Measurements from ENCODE around the gene LIMS2. TPM values are rescaled to one million over a fixed set of nuclear protein-coding genes. Genes with fewer than 3 reads are reported as not detected.

Gene LIMS2
- total and polyA plus RNA-seq, 2 of the 8 experiments (the other 6 are each of a cell fraction or from before 2014, with no cell fraction given) = 3.3 to 4.8 TPM

DNA sequence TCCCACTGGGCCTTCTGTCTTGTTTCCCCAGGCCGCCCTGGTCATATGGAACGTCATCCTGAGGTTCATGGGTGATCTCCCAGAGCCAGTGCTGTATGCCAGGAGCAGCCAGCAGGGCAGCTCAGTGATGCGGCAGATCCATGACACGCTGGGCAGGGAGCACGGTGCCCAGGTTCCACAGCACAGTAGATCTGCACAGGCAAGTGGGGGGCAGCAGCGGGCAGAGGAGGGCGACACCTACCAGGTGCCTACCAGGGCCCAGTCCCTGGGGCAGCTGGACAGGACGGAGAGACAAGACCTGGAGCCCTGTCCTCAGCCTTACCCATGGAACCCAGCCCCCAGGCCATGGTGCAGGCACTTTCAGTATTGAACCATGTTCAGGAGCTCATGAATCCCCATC lies 65.5 kb downstream of the LIMS2 start:
- H3K27me3 ChIP-seq (replicated peaks in 1 of 4; ENCODE audit: control insufficient read depth in 3 of 4, extremely low read depth in 1 of 4, insufficient read depth in 3 of 4, low read length in 3 of 4) = no peaks in the 10 kb centered on the region
- no peak overlapping the region for H3K9ac ChIP-seq (replicated peaks in 1 of 4; ENCODE audit: extremely low read depth in 1 of 4, low read depth in 3 of 4, low read length in 3 of 4)
- no peak overlapping the region for H3K4ac ChIP-seq (replicated peaks; ENCODE audit: insufficient read length, low read depth, low read length)
- ChIA-PET CTCF (ENCODE audit: partially characterized antibody) (interaction anchor here (0.7 to 8.1 kb wide), 7 partner anchors 16 to 76 kb away, joined by 3 to 54 read pairs (median 3); no protein-coding TSS in a partner anchor), POLR2A (ENCODE audit: partially characterized antibody) (no interaction called here)
- H4K20me1 ChIP-seq (replicated peaks in 1 of 2; ENCODE audit: control insufficient read depth in 1 of 2, insufficient read depth in 2 of 2, low read length in 2 of 2) = no peaks in the 10 kb centered on the region
- 91% methylated on average over 8 of the region's 8 CpGs; no CpG with 5 or more reads in 1 of the 2 experiments for WGBS, 2 experiments (ENCODE audit: extremely low coverage in 1 of 2, insufficient coverage in 1 of 2, insufficient read length in 1 of 2, insufficient replicate concordance in 2 of 2, low coverage in 1 of 2, low lambda C conversion rate in 2 of 2, missing lambda C conversion rate in 1 of 2)
- DNase-seq (ENCODE audit: low read depth in 1 of 2, low spot score in 2 of 2) = no peak
- H3K56ac ChIP-seq (replicated peaks; ENCODE audit: insufficient read length, low read depth, low read length) = no peak overlapping the region
- H3K23ac ChIP-seq (ENCODE audit: insufficient read length) = no peak overlapping the region
- H3K79me2 ChIP-seq (ENCODE audit: control insufficient read depth in 1 of 2, insufficient read depth in 2 of 2, low read length in 2 of 2) = no peaks in the 10 kb centered on the region
- H4K8ac ChIP-seq (ENCODE audit: extremely low read depth, insufficient read depth, low read length) = no peak overlapping the region
- no peaks in the 10 kb centered on the region; a peak in 2 of 4 replicates for H3K9me3 ChIP-seq (ENCODE audit: insufficient read depth in 2 of 2, low read depth in 1 of 2, low read length in 1 of 2)
- no peak overlapping the region for H3K4me3 ChIP-seq (ENCODE audit: extremely low read depth in 1 of 4, insufficient read depth in 2 of 4, low read depth in 3 of 4, low read length in 4 of 4)
- no peak overlapping the region for H3K4me2 ChIP-seq (ENCODE audit: insufficient read depth in 1 of 2, low read depth in 2 of 2, low read length in 2 of 2)
- H2AK5ac ChIP-seq (ENCODE audit: low read depth, low read length) = no peak overlapping the region
- H3K14ac ChIP-seq (ENCODE audit: insufficient read length) = no peak overlapping the region
- H3K79me1 ChIP-seq (ENCODE audit: low read depth, low read length) = no peaks in the 10 kb centered on the region
- H2BK20ac ChIP-seq (ENCODE audit: low read length) = no peak overlapping the region
- H2BK120ac ChIP-seq (replicated peaks; ENCODE audit: low read depth, low read length) = no peak overlapping the region
- H3K4me1 ChIP-seq (replicated peaks in 1 of 4; ENCODE audit: control insufficient read depth in 3 of 4, insufficient read depth in 4 of 4, low read length in 3 of 4) = no peaks in the 10 kb centered on the region; a peak in 1 of 7 replicates
- no peaks in the 10 kb centered on the region for H3K36me3 ChIP-seq (ENCODE audit: control insufficient read depth in 2 of 4, insufficient read depth in 4 of 4, low read length in 3 of 4)
- no peak overlapping the region for H2BK12ac ChIP-seq (ENCODE audit: low read depth, low read length)
- TF ChIP-seq KDM5A (IDR thresholded peaks at IDR 0.05; ENCODE audit: low read length) (no peak), KDM4A (IDR thresholded peaks at IDR 0.05; ENCODE audit: low read depth, low read length, severe bottlenecking) (no peak), CHD2 (IDR thresholded peaks at IDR 0.05; ENCODE audit: low read length) (no peak), ZNF274 (IDR thresholded peaks at IDR 0.05; ENCODE audit: borderline replicate concordance, extremely low read depth, low read length) (no peak), POLR2AphosphoS5 (IDR thresholded peaks at IDR 0.05; ENCODE audit: low read depth, low read length) (no peak), TAF1 (IDR thresholded peaks at IDR 0.05; ENCODE audit: low read depth, low read length) (no peak), POU5F1 (IDR thresholded peaks at IDR 0.05; ENCODE audit: low read depth, low read length) (no peak), BRCA1 (IDR thresholded peaks at IDR 0.05; ENCODE audit: low read depth, low read length) (no peak), GTF2F1 (IDR thresholded peaks at IDR 0.05; ENCODE audit: borderline replicate concordance, low read depth, low read length) (no peak)
- TF ChIP-seq, protein P1, sequence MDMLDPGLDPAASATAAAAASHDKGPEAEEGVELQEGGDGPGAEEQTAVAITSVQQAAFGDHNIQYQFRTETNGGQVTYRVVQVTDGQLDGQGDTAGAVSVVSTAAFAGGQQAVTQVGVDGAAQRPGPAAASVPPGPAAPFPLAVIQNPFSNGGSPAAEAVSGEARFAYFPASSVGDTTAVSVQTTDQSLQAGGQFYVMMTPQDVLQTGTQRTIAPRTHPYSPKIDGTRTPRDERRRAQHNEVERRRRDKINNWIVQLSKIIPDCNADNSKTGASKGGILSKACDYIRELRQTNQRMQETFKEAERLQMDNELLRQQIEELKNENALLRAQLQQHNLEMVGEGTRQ (IDR thresholded peaks at IDR 0.05; ENCODE audit: low read length) = no peak
- no peak overlapping the region for H2AFZ ChIP-seq (ENCODE audit: low read length)
- H3K27ac ChIP-seq (ENCODE audit: low read depth, low read length) = no peak overlapping the region
- H2BK15ac ChIP-seq (ENCODE audit: low read length) = no peak overlapping the region
- FAIRE-seq = no peak
- no peaks in the 10 kb centered on the region for H3K23me2 ChIP-seq (ENCODE audit: low read depth, low read length)
- H4K5ac ChIP-seq (ENCODE audit: insufficient read length, low read depth, low read length) = no peak overlapping the region
- H2BK5ac ChIP-seq (ENCODE audit: low read depth, low read length) = no peak overlapping the region
- H4K91ac ChIP-seq (replicated peaks; ENCODE audit: insufficient read length, low read length) = no peak overlapping the region
- H3K18ac ChIP-seq (ENCODE audit: extremely low read depth, low read length) = no peak overlapping the region
